AG04449 (cell line): ENCODE measurements around the gene BHLHA9.

Source experiments
- CTCF ChIA-PET: fragments of 350-600 bp; formaldehyde crosslinking; extraction: SDS; loops from one replicate; lab custom pipeline; 2021; ENCODE audit warnings: antibody characterized with exemption; lab: Yijun Ruan, JAX
- POLR2A ChIA-PET: fragments of 400-600, 350-600 bp; formaldehyde crosslinking; extraction: SDS; loops from one replicate; lab custom pipeline; 2020; ENCODE audit warnings: antibody characterized with exemption, inconsistent platforms; lab: Yijun Ruan, JAX
- DNase-seq: peaks from one replicate; pipeline ENCODE4 v3.0.0-alpha.2; 2010; ENCODE audit warnings: low read depth, low spot score
- H3K4me3 ChIP-seq: 2 replicates; pipeline ENCODE4 v1.5.1; 2011; ENCODE audit warnings: low read depth, mild to moderate bottlenecking, control low read depth, low read length
- TF ChIP-seq, protein P1 (sequence below): IDR thresholded peaks from one replicate; pipeline ENCODE4 v1.5.1; 2011; ENCODE audit warnings: mild to moderate bottlenecking, moderate library complexity, low read length, control low read depth, inconsistent platforms; ENCODE audit not compliant: insufficient read depth; ENCODE audit errors: missing control alignments

BHLHA9 gene

DNA sequence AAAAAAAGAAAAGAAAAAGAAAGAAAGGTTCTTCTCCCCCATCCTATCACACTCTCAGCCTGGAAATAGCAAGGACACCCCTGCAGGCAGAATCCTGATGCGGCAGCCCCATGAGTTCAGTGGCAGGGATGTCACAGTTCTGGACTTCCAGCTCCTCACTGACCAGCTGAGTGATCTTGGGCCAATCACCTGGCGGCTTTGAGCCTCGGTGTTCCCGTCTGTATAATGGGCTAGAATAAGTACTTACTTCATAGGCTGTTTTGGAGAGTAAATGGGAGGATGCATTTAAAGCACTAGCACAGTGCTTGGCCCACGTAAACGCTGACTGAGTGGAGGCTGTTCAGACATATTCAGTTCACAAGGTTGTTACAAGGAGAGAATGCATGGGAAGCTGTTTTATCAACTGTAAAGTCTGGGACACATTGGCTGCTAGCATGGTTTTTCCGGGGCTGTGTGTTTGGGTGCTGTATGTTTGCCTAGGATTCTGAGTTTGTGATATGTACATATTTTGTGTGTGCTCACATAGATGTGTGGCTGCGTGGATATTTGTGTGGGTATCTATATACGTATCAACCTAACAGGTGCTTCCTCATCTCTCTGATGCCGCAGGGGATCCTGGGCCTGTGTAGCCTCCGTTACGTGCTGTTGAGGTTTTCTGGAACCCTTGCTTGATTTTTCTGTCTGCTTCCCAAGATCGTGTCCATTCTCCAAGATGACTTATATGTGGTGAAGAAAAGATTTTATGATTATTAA is 3.4 kb downstream of the BHLHA9 start:
- no peak for DNase-seq
- CTCF ChIA-PET = interaction anchor here (1.3 to 5.1 kb wide), 4 partner anchors 14 to 241 kb away, joined by 3 to 41 read pairs (median 8); partner anchors contain the start of gene INPP5K
- TF ChIP-seq, protein P1, sequence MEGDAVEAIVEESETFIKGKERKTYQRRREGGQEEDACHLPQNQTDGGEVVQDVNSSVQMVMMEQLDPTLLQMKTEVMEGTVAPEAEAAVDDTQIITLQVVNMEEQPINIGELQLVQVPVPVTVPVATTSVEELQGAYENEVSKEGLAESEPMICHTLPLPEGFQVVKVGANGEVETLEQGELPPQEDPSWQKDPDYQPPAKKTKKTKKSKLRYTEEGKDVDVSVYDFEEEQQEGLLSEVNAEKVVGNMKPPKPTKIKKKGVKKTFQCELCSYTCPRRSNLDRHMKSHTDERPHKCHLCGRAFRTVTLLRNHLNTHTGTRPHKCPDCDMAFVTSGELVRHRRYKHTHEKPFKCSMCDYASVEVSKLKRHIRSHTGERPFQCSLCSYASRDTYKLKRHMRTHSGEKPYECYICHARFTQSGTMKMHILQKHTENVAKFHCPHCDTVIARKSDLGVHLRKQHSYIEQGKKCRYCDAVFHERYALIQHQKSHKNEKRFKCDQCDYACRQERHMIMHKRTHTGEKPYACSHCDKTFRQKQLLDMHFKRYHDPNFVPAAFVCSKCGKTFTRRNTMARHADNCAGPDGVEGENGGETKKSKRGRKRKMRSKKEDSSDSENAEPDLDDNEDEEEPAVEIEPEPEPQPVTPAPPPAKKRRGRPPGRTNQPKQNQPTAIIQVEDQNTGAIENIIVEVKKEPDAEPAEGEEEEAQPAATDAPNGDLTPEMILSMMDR = no peak
- POLR2A ChIA-PET = no interaction called here
- H3K4me3 ChIP-seq = no peak overlapping the region

DNA sequence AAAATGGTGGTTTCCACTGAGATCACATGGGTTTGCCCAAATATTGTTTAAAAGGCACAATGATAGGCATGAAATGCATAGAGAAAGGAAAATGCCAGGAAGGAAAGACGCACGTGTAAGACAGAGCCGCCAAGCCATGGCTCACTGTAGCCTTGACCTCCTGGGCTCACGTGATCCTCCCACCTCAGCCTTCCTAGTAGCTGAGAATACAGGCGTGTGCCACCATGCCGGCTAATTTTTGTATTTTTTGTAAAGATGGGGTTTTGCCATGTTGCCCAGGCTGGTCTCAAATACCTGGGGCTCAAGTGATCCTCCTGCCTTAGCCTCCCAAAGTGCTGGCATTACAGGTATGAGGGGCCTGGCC is 4.0 kb downstream of the BHLHA9 start:
- ChIA-PET POLR2A (no interaction called here), CTCF (interaction anchor here (5.1 kb wide), 1 partner anchor 240 kb away, joined by 41 read pairs; the partner anchor contains the start of gene INPP5K)
- TF ChIP-seq, protein P1 = no peak
- no peak overlapping the region for H3K4me3 ChIP-seq
- DNase-seq = no peak

DNA sequence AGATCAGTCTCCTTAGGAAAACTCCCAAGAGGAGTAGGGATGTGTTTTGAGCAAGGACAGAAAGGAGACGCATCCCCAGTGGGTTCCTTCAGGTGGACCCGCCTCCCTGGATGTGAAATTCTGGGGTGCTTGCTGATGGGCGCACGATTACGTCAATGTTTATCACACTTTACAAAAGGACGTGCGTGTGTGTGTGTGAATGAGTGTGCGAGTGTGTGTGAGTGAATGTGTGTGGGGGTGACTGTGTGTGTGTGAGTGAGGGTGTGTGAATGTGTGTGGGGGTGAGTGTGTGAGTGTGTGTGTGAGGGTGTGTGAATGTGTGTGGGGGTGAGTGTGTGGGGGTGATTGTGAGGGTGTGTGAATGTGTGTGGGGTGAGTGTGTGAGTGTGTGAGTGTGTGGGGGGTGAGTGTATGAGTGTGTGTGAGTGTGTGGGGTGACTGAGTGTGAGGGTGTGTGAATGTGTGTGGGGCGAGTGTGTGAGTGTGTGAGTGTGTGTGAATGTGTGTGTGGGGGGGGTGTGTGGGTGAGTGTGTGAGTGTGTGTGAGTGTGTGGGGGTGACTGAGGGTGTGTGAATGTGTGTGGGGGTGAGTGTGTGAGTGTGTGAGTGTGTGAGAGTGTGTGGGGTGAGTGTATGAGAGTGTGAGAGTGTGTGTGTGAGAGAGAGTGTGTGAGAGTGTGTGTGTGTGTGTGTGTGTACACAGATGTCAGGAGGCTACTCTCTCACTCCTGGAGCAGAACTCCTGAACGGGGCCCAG is 5.1 kb downstream of the BHLHA9 start:
- CTCF ChIA-PET = interaction anchor here (5.1 kb wide), 1 partner anchor 239 kb away, joined by 41 read pairs; the partner anchor contains the start of gene INPP5K

DNA sequence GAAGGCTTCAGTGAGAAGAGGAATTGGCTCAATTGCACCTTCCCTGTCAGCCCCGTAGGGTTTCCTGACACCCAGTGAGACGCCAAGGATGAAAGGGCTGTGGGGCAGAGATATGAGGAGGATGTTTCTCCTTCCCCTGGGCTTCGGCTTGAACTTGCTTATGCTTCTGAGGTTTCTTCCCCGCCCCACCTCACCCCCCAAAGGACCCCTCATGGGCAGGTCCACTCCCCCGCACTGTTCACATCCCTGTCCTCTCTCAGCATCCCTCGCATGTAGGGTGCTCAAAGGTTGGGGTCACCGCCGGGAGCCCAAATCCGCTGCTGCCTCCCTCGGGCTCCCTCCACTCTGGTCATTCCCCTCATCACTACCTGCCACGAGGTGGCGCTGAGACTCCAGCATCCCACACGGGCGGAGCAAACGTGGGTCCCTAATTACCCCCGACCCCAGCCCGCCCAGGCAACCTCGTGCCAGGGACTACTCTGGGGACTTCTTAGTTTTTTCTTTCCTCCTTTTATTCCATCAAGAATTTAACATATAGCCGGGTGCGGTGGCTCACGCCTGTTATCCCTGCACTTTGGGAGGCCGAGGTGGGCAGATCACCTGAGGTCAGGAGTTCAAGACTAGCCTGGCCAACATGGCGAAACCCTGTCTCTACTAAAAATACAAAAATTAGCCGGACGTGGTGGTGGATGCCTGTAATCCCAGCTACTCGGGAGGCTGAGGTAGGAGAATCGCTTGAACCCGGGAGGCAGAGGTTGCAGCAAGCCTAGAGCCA is 5.9 kb downstream of the BHLHA9 start:
- DNase-seq = no peak
- TF ChIP-seq, protein P1 = peak; percentile 88
- ChIA-PET POLR2A (no interaction called here), CTCF (interaction anchor here (1.0 to 1.9 kb wide), 6 partner anchors 10 to 240 kb away, joined by 3 to 13 read pairs (median 4); partner anchors contain the start of gene INPP5K)
- no peak overlapping the region for H3K4me3 ChIP-seq

More for the DNA sequence above, 5.1 kb downstream of the BHLHA9 start:
- no peak for DNase-seq
- TF ChIP-seq, protein P1 = no peak
- no peak overlapping the region for H3K4me3 ChIP-seq
- POLR2A ChIA-PET = no interaction called here

DNA sequence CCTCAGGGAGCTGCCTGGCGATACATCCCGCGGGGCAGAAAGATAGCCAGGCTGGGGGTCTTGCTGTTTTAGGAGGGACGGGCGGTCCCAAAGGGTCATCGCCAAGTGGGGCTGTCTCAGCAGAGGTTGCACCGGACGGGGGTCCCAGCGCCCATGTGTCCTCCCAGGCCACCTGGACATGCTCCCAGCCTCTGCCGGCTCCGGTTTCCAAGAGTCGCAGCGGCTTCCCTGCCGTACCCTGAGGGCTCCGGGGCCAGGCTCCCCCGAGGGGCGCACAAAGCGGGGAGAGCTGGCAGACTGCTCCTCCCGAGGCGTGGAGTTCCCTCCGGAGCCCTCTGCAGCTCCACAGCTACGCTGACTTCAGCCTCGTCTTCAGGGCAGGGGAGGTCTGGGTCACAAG is 10.4 kb downstream of the BHLHA9 start:
- ChIA-PET POLR2A (no interaction called here), CTCF (interaction anchor here (1.0 to 3.3 kb wide), 5 partner anchors 18 to 235 kb away, joined by 3 to 10 read pairs (median 4); no protein-coding TSS in a partner anchor)
- TF ChIP-seq, protein P1 = no peak
- DNase-seq = no peak
- no peak overlapping the region for H3K4me3 ChIP-seq
